GM19099 (cell line): ENCODE data around the gene CUTA.

ENCODE experiments used
- POLR2A ChIP-seq: IDR thresholded peaks from 3 replicates; pipeline ENCODE4 v1.6.1; 2011; ENCODE audit warnings: low read depth; ENCODE audit not compliant: insufficient read length; ENCODE audit errors: extremely low read depth

Gene CUTA

GRCh38 chr6:33417903-33418689, at the start of gene CUTA:
TSS of gene CUTA (minus strand) at chr6:33418107. CDS start at chr6:33418000, 107 bp downstream.
- peak; percentile 79 for TF ChIP-seq POLR2A

GRCh38 chr6:33467091-33467490, 49.2 kb upstream of the CUTA start:
- TF ChIP-seq POLR2A = no peak

- TF ChIP-seq POLR2A = no peak
These were observed 48.3 kb upstream of the CUTA start for GRCh38 chr6:33466075-33466735.

GRCh38 chr6:33459226-33459625, 41.3 kb upstream of the CUTA start:
- no peak for TF ChIP-seq POLR2A

- no peak for TF ChIP-seq POLR2A
These were observed 40.8 kb upstream of the CUTA start for GRCh38 chr6:33458676-33459075.

GRCh38 chr6:33456156-33456555, 38.2 kb upstream of the CUTA start:
- no peak for TF ChIP-seq POLR2A

GRCh38 chr6:33455051-33455450, 37.1 kb upstream of the CUTA start:
- TF ChIP-seq POLR2A = no peak

- peak; percentile 88 for TF ChIP-seq POLR2A
These were observed 36.4 kb upstream of the CUTA start, which contains the start of gene ZBTB9 for GRCh38 chr6:33454009-33454946. TSS of gene ZBTB9 (plus strand) at chr6:33454576. CDS start at chr6:33455101, 525 bp downstream.

GRCh38 chr6:33453393-33454008, 35.6 kb upstream of the CUTA start:
- no peak for TF ChIP-seq POLR2A

GRCh38 chr6:33452496-33452895, 34.6 kb upstream of the CUTA start:
- TF ChIP-seq POLR2A = no peak

- no peak for TF ChIP-seq POLR2A
These were observed 33.7 kb upstream of the CUTA start for GRCh38 chr6:33451606-33452005.

GRCh38 chr6:33450434-33450833, 32.5 kb upstream of the CUTA start:
- no peak for TF ChIP-seq POLR2A

GRCh38 chr6:33446356-33446755, 28.4 kb upstream of the CUTA start:
- TF ChIP-seq POLR2A = no peak

GRCh38 chr6:33445119-33445603, 27.3 kb upstream of the CUTA start:
- TF ChIP-seq POLR2A = no peak

- TF ChIP-seq POLR2A = no peak
These were observed 26.0 kb upstream of the CUTA start for GRCh38 chr6:33443619-33444504.
